ENCODE data around the gene ZNF317. TPM values are rescaled to one million over a fixed set of nuclear protein-coding genes. Genes with fewer than 3 reads are reported as not detected.
"Not testable (repeated sequence)": the region's sequence is repeated elsewhere in the genome, so short reads cannot be mapped to it uniquely, and the experiment has no call there.

Gene ZNF317
- total RNA-seq, 1 donor from 2014 or later: 40.3 TPM

- Mint-ChIP-seq H3K4me1 (ENCODE audit: unreplicated experiment) (no peaks in the 10 kb centered on the region), H3K27ac (no peak overlapping the region), H3K36me3 (peaks cover 9% of the 10 kb centered on the region), H3K9me3 (peaks cover 5% of the 10 kb centered on the region), H3K27me3 (no peaks in the 10 kb centered on the region), H3K4me3 (no peak overlapping the region)
- no peak for DNase-seq (ENCODE audit: extremely low spot score, unreplicated experiment)
- TF ChIP-seq, protein P1, sequence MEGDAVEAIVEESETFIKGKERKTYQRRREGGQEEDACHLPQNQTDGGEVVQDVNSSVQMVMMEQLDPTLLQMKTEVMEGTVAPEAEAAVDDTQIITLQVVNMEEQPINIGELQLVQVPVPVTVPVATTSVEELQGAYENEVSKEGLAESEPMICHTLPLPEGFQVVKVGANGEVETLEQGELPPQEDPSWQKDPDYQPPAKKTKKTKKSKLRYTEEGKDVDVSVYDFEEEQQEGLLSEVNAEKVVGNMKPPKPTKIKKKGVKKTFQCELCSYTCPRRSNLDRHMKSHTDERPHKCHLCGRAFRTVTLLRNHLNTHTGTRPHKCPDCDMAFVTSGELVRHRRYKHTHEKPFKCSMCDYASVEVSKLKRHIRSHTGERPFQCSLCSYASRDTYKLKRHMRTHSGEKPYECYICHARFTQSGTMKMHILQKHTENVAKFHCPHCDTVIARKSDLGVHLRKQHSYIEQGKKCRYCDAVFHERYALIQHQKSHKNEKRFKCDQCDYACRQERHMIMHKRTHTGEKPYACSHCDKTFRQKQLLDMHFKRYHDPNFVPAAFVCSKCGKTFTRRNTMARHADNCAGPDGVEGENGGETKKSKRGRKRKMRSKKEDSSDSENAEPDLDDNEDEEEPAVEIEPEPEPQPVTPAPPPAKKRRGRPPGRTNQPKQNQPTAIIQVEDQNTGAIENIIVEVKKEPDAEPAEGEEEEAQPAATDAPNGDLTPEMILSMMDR (conservative IDR thresholded peaks at IDR 0.05): no peak
Observed at GRCh38 chr19:9189535-9189934, 49.3 kb downstream of the ZNF317 start.

- not testable (repeated sequence) for H3K27ac Mint-ChIP-seq; DNase-seq (ENCODE audit: extremely low spot score, unreplicated experiment); H3K36me3 Mint-ChIP-seq; H3K4me1 Mint-ChIP-seq (ENCODE audit: unreplicated experiment); H3K4me3 Mint-ChIP-seq; H3K9me3 Mint-ChIP-seq; H3K27me3 Mint-ChIP-seq
Observed at GRCh38 chr19:9198044-9198443, 57.8 kb downstream of the ZNF317 start.

- H3K9me3 Mint-ChIP-seq: no peaks in the 10 kb centered on the region
- TF ChIP-seq, protein P1 (conservative IDR thresholded peaks at IDR 0.05): peak; percentile 94
- H3K4me1 Mint-ChIP-seq (ENCODE audit: unreplicated experiment): no peaks in the 10 kb centered on the region
- H3K27ac Mint-ChIP-seq: no peak overlapping the region
- DNase-seq (ENCODE audit: extremely low spot score, unreplicated experiment): peak; percentile 78
- H3K4me3 Mint-ChIP-seq: no peak overlapping the region
- H3K27me3 Mint-ChIP-seq: no peaks in the 10 kb centered on the region
- H3K36me3 Mint-ChIP-seq: no peaks in the 10 kb centered on the region
Observed at GRCh38 chr19:9205501-9206113, 65.4 kb downstream of the ZNF317 start.

Other genes with a start within 250 kb of the ZNF317 start
- 119 and 342 TPM in 2 replicates for gene MUC16, start 130.0 kb upstream of the ZNF317 start, total RNA-seq (ENCODE audit: low replicate concordance)
- 0.31 TPM in 1 of 2 replicates, not detected in the other for gene OR1M1, start 53.3 kb upstream of the ZNF317 start, total RNA-seq (ENCODE audit: low replicate concordance)
- 0.10 TPM in 1 of 2 replicates, not detected in the other for gene OR7G2, start 32.9 kb upstream of the ZNF317 start, total RNA-seq (ENCODE audit: low replicate concordance)
- gene OR7G1, start 24.6 kb upstream of the ZNF317 start, total RNA-seq (ENCODE audit: low replicate concordance): not detected in 2 replicates
- not detected in 2 replicates for gene OR7G3, start 13.4 kb upstream of the ZNF317 start, total RNA-seq (ENCODE audit: low replicate concordance)
- 0.57 and 1.3 TPM in 2 replicates for gene OR7D2, start 38.6 kb downstream of the ZNF317 start, total RNA-seq (ENCODE audit: low replicate concordance)
- gene OR7D4, start 79.2 kb downstream of the ZNF317 start, total RNA-seq (ENCODE audit: low replicate concordance): not detected in 2 replicates
- gene OR7E24, start 110.5 kb downstream of the ZNF317 start, total RNA-seq (ENCODE audit: low replicate concordance): not detected in 2 replicates
- gene ZNF699, start 169.4 kb downstream of the ZNF317 start, total RNA-seq (ENCODE audit: low replicate concordance): 6.0 and 7.3 TPM in 2 replicates
- 19.6 and 33.2 TPM in 2 replicates for gene ZNF559, start 183.8 kb downstream of the ZNF317 start, total RNA-seq (ENCODE audit: low replicate concordance)
- 4.1 and 10.6 TPM in 2 replicates for gene ZNF177, start 222.6 kb downstream of the ZNF317 start, total RNA-seq (ENCODE audit: low replicate concordance)

All from type B pancreatic cell (in vitro differentiated cells).